ENCODE measurements around the gene SPATA2L.

The SPATA2L gene

GRCh38 chr16:89655062-89655643 lies 46.4 kb downstream of the SPATA2L start:
- DNase-seq (ENCODE audit: low spot score) = no peak

GRCh38 chr16:89653656-89654295 lies 47.7 kb downstream of the SPATA2L start:
- DNase-seq (ENCODE audit: low spot score) = no peak

- no peak for DNase-seq (ENCODE audit: low spot score)
Measured at GRCh38 chr16:89651584-89651983, 49.9 kb downstream of the SPATA2L start.

GRCh38 chr16:89646906-89647305 lies 54.6 kb downstream of the SPATA2L start:
- DNase-seq (ENCODE audit: low spot score) = no peak

All from RKO (cell line).